ENCODE data around the gene GPR4. TPM values are rescaled to one million over a fixed set of nuclear protein-coding genes. Genes with fewer than 3 reads are reported as not detected.
"Not testable (repeated sequence)": the region's sequence is repeated elsewhere in the genome, so short reads cannot be mapped to it uniquely, and the experiment has no call there.

GPR4 gene
- total RNA-seq, 4 donors from 2014 or later, result 0.49 to 2.4 (median 1.6) TPM

GRCh38 chr19:45621389-45621788, 19.4 kb upstream of the GPR4 start:
- Histone ChIP-seq H3K27me3 (no peaks in the 10 kb centered on the region), H3K9me3 (no peaks in the 10 kb centered on the region), H3K4me1 (no peaks in the 10 kb centered on the region), H3K36me3 (peaks cover 88% of the 10 kb centered on the region), H3K27ac (no peak overlapping the region), H3K4me3 (no peak overlapping the region)
- no peak for DNase-seq (ENCODE audit: low spot score in 2 of 2)
- WGBS, result 90% methylated on average over 15 of the region's 17 CpGs
- TF ChIP-seq POLR2AphosphoS5 (IDR thresholded peaks at IDR 0.05), result no peak
- no peak for TF ChIP-seq CTCF (IDR thresholded peaks at IDR 0.05)
- no peak for TF ChIP-seq POLR2A (IDR thresholded peaks at IDR 0.05)
- no peak for TF ChIP-seq EP300 (IDR thresholded peaks at IDR 0.05)

GRCh38 chr19:45616704-45617017, 14.6 kb upstream of the GPR4 start:
- no peak overlapping the region for H3K27ac ChIP-seq
- H3K27me3 ChIP-seq, result no peaks in the 10 kb centered on the region
- H3K36me3 ChIP-seq, result peaks cover 73% of the 10 kb centered on the region
- no peak overlapping the region for H3K4me3 ChIP-seq
- peaks cover 23% of the 10 kb centered on the region for H3K4me1 ChIP-seq
- no peak for TF ChIP-seq EP300 (IDR thresholded peaks at IDR 0.05)
- no peak for TF ChIP-seq CTCF (IDR thresholded peaks at IDR 0.05)
- TF ChIP-seq POLR2A (IDR thresholded peaks at IDR 0.05), result no peak
- no peak for TF ChIP-seq POLR2AphosphoS5 (IDR thresholded peaks at IDR 0.05)
- WGBS, result 84% methylated on average over 9 of the region's 10 CpGs
- H3K9me3 ChIP-seq, result no peaks in the 10 kb centered on the region
- no peak for DNase-seq (ENCODE audit: low spot score in 2 of 2)

- no peak overlapping the region for H3K4me3 ChIP-seq
- 57% methylated on average over 35 of the region's 37 CpGs for WGBS
- H3K4me1 ChIP-seq, result peaks cover 23% of the 10 kb centered on the region
- DNase-seq (ENCODE audit: low spot score in 2 of 2), result peak; percentile 86 to 87
- no peaks in the 10 kb centered on the region for H3K9me3 ChIP-seq
- peak overlapping the region; percentile 21 for H3K27ac ChIP-seq
- H3K36me3 ChIP-seq, result peaks cover 73% of the 10 kb centered on the region
- no peaks in the 10 kb centered on the region for H3K27me3 ChIP-seq
- no peak for TF ChIP-seq EP300 (IDR thresholded peaks at IDR 0.05)
- no peak for TF ChIP-seq CTCF (IDR thresholded peaks at IDR 0.05)
- TF ChIP-seq POLR2AphosphoS5 (IDR thresholded peaks at IDR 0.05), result no peak
- no peak for TF ChIP-seq POLR2A (IDR thresholded peaks at IDR 0.05)
Measured at GRCh38 chr19:45615795-45616703, 14.0 kb upstream of the GPR4 start.

- H3K9me3 ChIP-seq; DNase-seq (ENCODE audit: low spot score in 2 of 2); H3K27me3 ChIP-seq; H3K4me3 ChIP-seq: not testable (repeated sequence)
- H3K4me1 ChIP-seq, result peaks cover 23% of the 10 kb centered on the region
- H3K27ac ChIP-seq, result peak overlapping the region; percentile 38
- WGBS, result 82% methylated on average over 9 of the region's 9 CpGs
- peaks cover 74% of the 10 kb centered on the region for H3K36me3 ChIP-seq
Measured at GRCh38 chr19:45615056-45615455, 13.0 kb upstream of the GPR4 start.

GRCh38 chr19:45613926-45614725, 12.1 kb upstream of the GPR4 start:
- Histone ChIP-seq H3K27me3 (no peaks in the 10 kb centered on the region), H3K36me3 (peaks cover 75% of the 10 kb centered on the region), H3K27ac (peak overlapping the region; percentile 38), H3K9me3 (no peaks in the 10 kb centered on the region), H3K4me3 (no peak overlapping the region), H3K4me1 (peaks cover 23% of the 10 kb centered on the region)
- WGBS, result 43% methylated on average over 10 of the region's 10 CpGs
- TF ChIP-seq EP300 (IDR thresholded peaks at IDR 0.05) (no peak), POLR2A (IDR thresholded peaks at IDR 0.05) (no peak), CTCF (IDR thresholded peaks at IDR 0.05) (no peak), POLR2AphosphoS5 (IDR thresholded peaks at IDR 0.05) (no peak)
- no peak for DNase-seq (ENCODE audit: low spot score in 2 of 2)
